ENCODE results near the gene ARID1B. TPM values are rescaled to one million over a fixed set of nuclear protein-coding genes. Genes with fewer than 3 reads are reported as not detected.

Gene ARID1B
- total and polyA plus RNA-seq, 2 of the 13 experiments (the other 11 are each of a cell fraction or from before 2014, with no cell fraction given) = 20.1 to 32.6 TPM

DNA sequence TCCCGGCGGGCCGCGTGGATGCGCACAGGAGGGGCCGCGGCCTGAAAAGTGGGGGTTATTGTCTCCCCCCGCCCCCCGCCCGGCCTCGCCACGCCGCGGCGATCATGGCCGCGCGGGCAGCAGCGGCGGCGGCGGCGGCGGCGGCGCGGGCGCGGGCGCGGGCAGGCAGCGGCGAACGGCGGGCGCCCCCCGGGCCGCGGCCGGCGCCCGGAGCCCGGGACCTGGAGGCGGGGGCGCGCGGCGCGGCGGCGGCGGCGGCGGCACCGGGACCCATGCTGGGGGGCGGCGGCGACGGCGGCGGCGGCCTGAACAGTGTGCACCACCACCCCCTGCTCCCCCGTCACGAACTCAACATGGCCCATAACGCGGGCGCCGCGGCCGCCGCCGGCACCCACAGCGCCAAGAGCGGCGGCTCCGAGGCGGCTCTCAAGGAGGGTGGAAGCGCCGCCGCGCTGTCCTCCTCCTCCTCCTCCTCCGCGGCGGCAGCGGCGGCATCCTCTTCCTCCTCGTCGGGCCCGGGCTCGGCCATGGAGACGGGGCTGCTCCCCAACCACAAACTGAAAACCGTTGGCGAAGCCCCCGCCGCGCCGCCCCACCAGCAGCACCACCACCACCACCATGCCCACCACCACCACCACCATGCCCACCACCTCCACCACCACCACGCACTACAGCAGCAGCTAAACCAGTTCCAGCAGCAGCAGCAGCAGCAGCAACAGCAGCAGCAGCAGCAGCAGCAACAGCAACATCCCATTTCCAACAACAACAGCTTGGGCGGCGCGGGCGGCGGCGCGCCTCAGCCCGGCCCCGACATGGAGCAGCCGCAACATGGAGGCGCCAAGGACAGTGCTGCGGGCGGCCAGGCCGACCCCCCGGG, 637 bp downstream of the ARID1B start (continued):
- TF ChIP-seq, protein P1, sequence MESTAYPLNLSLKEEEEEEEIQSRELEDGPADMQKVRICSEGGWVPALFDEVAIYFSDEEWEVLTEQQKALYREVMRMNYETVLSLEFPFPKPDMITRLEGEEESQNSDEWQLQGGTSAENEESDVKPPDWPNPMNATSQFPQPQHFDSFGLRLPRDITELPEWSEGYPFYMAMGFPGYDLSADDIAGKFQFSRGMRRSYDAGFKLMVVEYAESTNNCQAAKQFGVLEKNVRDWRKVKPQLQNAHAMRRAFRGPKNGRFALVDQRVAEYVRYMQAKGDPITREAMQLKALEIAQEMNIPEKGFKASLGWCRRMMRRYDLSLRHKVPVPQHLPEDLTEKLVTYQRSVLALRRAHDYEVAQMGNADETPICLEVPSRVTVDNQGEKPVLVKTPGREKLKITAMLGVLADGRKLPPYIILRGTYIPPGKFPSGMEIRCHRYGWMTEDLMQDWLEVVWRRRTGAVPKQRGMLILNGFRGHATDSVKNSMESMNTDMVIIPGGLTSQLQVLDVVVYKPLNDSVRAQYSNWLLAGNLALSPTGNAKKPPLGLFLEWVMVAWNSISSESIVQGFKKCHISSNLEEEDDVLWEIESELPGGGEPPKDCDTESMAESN (CRISPR knock-in tag; conservative IDR thresholded peaks at IDR 0.05) = 0 out of 2 replicates have a peak, but pooled peaks have one; percentile 24
- no peak; the same call in 1 of the 2 replicates for TF ChIP-seq FOXA3 (CRISPR knock-in tag; IDR thresholded peaks at IDR 0.05)
- no peak for TF ChIP-seq ZNF282 (IDR thresholded peaks at IDR 0.05; ENCODE audit: partially characterized antibody)
- no peak for TF ChIP-seq SCMH1 (CRISPR knock-in tag; IDR thresholded peaks at IDR 0.05; ENCODE audit: borderline replicate concordance)
- TF ChIP-seq KMT2A (CRISPR knock-in tag; IDR thresholded peaks at IDR 0.05) = no peak; the same call in 1 of the 2 replicates
- TF ChIP-seq ZNF644 (CRISPR knock-in tag; IDR thresholded peaks at IDR 0.05; ENCODE audit: low read depth) = no peak
- TF ChIP-seq KAT2B (IDR thresholded peaks at IDR 0.05; ENCODE audit: borderline replicate concordance, low read depth, low read length) = no peak
- no peak for TF ChIP-seq RFX1 (IDR thresholded peaks at IDR 0.05)
- no peak for TF ChIP-seq KMT2B (CRISPR knock-in tag; IDR thresholded peaks at IDR 0.05)
- no peak for TF ChIP-seq MIER2 (CRISPR knock-in tag; IDR thresholded peaks at IDR 0.05)
- no peak for TF ChIP-seq CBFB (CRISPR knock-in tag; IDR thresholded peaks at IDR 0.05)
- TF ChIP-seq TAF15 (IDR thresholded peaks at IDR 0.05; ENCODE audit: low read depth, low read length, poor library complexity, severe bottlenecking) = no peak
- TF ChIP-seq TBX3 (IDR thresholded peaks at IDR 0.05; ENCODE audit: borderline replicate concordance) = 0 out of 2 replicates have a peak, but pooled peaks have one; percentile 18
- no peak for TF ChIP-seq ELF4 (CRISPR knock-in tag; IDR thresholded peaks at IDR 0.05; ENCODE audit: borderline replicate concordance)
- TF ChIP-seq MZF1 (CRISPR knock-in tag; IDR thresholded peaks at IDR 0.05; ENCODE audit: borderline replicate concordance) = no peak
- TF ChIP-seq LCORL (IDR thresholded peaks at IDR 0.05) = no peak
- TF ChIP-seq LCORL (CRISPR knock-in tag; IDR thresholded peaks at IDR 0.05) = no peak
- no peak for TF ChIP-seq RXRA (CRISPR knock-in tag; IDR thresholded peaks at IDR 0.05)
- TF ChIP-seq HOXA5 (CRISPR knock-in tag; IDR thresholded peaks at IDR 0.05) = no peak
- TF ChIP-seq, protein P2, sequence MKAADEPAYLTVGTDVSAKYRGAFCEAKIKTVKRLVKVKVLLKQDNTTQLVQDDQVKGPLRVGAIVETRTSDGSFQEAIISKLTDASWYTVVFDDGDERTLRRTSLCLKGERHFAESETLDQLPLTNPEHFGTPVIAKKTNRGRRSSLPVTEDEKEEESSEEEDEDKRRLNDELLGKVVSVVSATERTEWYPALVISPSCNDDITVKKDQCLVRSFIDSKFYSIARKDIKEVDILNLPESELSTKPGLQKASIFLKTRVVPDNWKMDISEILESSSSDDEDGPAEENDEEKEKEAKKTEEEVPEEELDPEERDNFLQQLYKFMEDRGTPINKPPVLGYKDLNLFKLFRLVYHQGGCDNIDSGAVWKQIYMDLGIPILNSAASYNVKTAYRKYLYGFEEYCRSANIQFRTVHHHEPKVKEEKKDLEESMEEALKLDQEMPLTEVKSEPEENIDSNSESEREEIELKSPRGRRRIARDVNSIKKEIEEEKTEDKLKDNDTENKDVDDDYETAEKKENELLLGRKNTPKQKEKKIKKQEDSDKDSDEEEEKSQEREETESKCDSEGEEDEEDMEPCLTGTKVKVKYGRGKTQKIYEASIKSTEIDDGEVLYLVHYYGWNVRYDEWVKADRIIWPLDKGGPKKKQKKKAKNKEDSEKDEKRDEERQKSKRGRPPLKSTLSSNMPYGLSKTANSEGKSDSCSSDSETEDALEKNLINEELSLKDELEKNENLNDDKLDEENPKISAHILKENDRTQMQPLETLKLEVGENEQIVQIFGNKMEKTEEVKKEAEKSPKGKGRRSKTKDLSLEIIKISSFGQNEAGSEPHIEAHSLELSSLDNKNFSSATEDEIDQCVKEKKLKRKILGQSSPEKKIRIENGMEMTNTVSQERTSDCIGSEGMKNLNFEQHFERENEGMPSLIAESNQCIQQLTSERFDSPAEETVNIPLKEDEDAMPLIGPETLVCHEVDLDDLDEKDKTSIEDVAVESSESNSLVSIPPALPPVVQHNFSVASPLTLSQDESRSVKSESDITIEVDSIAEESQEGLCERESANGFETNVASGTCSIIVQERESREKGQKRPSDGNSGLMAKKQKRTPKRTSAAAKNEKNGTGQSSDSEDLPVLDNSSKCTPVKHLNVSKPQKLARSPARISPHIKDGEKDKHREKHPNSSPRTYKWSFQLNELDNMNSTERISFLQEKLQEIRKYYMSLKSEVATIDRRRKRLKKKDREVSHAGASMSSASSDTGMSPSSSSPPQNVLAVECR (CRISPR knock-in tag; IDR thresholded peaks at IDR 0.05; ENCODE audit: borderline replicate concordance) = peak; percentile 66
- no peak for TF ChIP-seq FOXM1 (CRISPR knock-in tag; IDR thresholded peaks at IDR 0.05)
- no peak for TF ChIP-seq IRX3 (CRISPR knock-in tag; IDR thresholded peaks at IDR 0.05; ENCODE audit: borderline replicate concordance, low read depth)
- TF ChIP-seq GZF1 (CRISPR knock-in tag; IDR thresholded peaks at IDR 0.05) = no peak
- no peak for TF ChIP-seq FOSL2 (CRISPR knock-in tag; IDR thresholded peaks at IDR 0.05)
- TF ChIP-seq, protein P3, sequence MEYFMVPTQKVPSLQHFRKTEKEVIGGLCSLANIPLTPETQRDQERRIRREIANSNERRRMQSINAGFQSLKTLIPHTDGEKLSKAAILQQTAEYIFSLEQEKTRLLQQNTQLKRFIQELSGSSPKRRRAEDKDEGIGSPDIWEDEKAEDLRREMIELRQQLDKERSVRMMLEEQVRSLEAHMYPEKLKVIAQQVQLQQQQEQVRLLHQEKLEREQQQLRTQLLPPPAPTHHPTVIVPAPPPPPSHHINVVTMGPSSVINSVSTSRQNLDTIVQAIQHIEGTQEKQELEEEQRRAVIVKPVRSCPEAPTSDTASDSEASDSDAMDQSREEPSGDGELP (IDR thresholded peaks at IDR 0.05; ENCODE audit: borderline replicate concordance, low read depth) = no peak
